NK-92 (cell line): ENCODE results near the gene KERA.

Experiments
- DNase-seq: peaks from one replicate; lab custom pipeline; 2025; ENCODE audit not compliant: unreplicated experiment; lab: John Stamatoyannopoulos, UW

KERA gene

GRCh38 chr12:91017511-91018263, 40.1 kb downstream of the KERA start:
- no peak for DNase-seq

- DNase-seq: no peak
Observed at GRCh38 chr12:91017043-91017442, 40.8 kb downstream of the KERA start.

DNA sequence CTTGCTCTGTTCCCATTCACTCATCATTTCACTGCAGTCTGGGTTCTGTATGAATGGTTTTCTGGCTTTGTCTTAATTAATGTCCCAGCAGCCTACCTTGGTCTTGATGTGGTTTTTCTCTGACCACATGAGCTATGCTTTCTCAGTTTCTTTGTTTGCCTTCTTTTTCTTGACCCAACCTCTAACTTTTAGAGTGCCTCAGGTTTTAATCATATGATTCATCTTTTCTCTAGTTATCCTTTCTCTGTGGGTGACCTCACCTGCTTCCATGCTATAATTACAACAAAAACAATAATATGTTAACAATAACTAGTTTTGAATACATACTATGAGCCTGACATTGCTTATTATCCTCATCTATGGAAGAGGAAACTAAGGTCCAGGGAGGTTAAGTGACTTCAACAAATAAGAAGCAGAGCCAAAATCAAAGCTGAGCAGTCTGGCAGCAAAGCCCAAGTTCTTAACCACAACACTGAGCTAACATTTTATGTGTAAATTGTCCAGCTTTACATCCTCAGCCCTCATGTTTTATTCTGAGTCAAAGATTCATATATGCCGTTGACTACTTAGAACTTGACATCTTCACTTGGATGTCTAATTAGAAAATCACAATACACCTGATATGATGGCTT, 48.4 kb downstream of the KERA start:
- DNase-seq: no peak

DNA sequence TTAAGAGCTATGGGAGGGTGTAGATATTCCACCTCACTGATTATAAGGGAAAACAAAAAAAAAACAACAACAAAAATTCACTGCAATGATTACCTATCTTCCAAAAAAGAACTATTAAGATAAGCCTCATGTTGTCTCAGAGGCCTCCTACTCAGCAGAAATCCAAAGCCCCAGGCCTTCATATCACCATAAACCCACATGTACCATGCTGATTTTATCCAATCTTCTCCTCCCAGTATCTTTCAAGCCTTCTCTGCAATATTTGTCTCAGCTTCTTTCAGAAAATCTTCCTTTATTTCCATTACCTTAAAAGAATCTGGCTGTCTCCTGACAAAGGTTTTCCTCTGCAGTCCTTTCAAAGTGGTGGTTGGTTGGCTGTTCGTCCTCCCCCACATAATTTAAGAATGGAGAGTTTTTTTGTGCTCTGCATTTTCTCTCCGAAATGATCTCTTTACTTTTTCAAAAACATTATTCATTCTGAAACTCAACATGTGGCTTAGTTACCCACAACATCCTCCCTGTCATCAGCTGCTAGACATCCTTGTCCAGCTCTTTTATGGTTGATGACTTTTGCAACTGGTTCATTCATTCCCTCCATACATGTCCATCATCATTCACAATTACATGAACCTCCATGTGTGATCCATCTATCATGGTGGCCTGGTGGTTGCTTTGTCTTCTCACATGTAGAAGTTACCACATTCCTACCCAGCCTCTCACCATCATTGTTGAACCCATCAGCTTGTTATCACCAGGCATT, 50.1 kb downstream of the KERA start:
- no peak for DNase-seq

GRCh38 chr12:91004872-91005271, 53.0 kb downstream of the KERA start, which contains the start of gene EPYC:
TSS of gene EPYC (minus strand) at chr12:91004972. CDS start at chr12:91002565, 2,407 bp downstream.
- DNase-seq: no peak

- no peak for DNase-seq
Observed at GRCh38 chr12:91003737-91004136, 54.1 kb downstream of the KERA start.

GRCh38 chr12:91001306-91001705, 56.5 kb downstream of the KERA start:
- DNase-seq: no peak
